ENCODE results near the gene LYZ. TPM values are rescaled to one million over a fixed set of nuclear protein-coding genes. Genes with fewer than 3 reads are reported as not detected.
A peak's percentile ranks its signal among the peaks of the same experiment; 100 is the strongest.

The LYZ gene
- total and polyA plus RNA-seq, 9 of the 15 experiments (the other 6 are each of a cell fraction or from before 2014, with no cell fraction given): 27.2 to 96.3 (median 42.1) TPM

DNA sequence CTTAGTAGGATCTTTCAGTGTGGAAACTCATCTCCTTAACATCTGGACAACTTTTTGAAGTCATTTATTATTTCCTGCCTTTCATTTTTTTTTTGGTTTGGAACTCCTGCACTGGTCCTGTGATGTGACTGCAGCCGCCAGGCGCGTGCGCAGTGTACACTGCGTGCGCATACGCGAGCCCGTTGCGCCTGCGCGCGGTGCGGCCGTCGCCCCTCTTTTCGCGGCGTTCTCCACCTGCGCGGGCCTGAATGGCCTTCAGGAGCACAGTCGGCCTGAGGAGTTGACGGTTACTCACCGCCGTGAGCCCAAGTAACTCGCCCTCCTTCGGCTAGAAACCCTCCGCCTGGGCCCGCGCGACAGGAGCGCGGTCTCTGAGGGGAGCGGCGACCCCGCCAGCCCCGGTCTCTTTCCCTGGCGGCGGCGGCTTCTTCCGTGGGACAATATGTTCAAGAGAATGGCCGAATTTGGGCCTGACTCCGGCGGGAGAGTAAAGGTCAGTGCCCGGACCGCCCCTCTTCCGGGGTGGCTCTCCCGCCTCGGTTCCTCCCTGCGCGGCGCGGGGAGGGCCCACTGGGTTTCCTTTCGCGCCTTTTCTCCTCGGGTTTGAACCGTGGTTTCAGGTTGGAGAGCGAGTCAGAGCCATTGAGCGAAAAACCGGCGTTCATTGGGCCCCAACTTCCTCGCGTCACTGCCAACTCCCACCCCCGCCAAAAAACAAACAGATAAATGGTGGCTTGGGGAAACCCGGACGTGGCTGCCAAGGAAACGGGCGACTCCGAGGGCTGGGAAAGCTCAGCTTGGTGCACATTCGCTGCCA is 11.6 kb downstream of the LYZ start, which contains the start of gene YEATS4 (continued):
- TF ChIP-seq, protein P1, sequence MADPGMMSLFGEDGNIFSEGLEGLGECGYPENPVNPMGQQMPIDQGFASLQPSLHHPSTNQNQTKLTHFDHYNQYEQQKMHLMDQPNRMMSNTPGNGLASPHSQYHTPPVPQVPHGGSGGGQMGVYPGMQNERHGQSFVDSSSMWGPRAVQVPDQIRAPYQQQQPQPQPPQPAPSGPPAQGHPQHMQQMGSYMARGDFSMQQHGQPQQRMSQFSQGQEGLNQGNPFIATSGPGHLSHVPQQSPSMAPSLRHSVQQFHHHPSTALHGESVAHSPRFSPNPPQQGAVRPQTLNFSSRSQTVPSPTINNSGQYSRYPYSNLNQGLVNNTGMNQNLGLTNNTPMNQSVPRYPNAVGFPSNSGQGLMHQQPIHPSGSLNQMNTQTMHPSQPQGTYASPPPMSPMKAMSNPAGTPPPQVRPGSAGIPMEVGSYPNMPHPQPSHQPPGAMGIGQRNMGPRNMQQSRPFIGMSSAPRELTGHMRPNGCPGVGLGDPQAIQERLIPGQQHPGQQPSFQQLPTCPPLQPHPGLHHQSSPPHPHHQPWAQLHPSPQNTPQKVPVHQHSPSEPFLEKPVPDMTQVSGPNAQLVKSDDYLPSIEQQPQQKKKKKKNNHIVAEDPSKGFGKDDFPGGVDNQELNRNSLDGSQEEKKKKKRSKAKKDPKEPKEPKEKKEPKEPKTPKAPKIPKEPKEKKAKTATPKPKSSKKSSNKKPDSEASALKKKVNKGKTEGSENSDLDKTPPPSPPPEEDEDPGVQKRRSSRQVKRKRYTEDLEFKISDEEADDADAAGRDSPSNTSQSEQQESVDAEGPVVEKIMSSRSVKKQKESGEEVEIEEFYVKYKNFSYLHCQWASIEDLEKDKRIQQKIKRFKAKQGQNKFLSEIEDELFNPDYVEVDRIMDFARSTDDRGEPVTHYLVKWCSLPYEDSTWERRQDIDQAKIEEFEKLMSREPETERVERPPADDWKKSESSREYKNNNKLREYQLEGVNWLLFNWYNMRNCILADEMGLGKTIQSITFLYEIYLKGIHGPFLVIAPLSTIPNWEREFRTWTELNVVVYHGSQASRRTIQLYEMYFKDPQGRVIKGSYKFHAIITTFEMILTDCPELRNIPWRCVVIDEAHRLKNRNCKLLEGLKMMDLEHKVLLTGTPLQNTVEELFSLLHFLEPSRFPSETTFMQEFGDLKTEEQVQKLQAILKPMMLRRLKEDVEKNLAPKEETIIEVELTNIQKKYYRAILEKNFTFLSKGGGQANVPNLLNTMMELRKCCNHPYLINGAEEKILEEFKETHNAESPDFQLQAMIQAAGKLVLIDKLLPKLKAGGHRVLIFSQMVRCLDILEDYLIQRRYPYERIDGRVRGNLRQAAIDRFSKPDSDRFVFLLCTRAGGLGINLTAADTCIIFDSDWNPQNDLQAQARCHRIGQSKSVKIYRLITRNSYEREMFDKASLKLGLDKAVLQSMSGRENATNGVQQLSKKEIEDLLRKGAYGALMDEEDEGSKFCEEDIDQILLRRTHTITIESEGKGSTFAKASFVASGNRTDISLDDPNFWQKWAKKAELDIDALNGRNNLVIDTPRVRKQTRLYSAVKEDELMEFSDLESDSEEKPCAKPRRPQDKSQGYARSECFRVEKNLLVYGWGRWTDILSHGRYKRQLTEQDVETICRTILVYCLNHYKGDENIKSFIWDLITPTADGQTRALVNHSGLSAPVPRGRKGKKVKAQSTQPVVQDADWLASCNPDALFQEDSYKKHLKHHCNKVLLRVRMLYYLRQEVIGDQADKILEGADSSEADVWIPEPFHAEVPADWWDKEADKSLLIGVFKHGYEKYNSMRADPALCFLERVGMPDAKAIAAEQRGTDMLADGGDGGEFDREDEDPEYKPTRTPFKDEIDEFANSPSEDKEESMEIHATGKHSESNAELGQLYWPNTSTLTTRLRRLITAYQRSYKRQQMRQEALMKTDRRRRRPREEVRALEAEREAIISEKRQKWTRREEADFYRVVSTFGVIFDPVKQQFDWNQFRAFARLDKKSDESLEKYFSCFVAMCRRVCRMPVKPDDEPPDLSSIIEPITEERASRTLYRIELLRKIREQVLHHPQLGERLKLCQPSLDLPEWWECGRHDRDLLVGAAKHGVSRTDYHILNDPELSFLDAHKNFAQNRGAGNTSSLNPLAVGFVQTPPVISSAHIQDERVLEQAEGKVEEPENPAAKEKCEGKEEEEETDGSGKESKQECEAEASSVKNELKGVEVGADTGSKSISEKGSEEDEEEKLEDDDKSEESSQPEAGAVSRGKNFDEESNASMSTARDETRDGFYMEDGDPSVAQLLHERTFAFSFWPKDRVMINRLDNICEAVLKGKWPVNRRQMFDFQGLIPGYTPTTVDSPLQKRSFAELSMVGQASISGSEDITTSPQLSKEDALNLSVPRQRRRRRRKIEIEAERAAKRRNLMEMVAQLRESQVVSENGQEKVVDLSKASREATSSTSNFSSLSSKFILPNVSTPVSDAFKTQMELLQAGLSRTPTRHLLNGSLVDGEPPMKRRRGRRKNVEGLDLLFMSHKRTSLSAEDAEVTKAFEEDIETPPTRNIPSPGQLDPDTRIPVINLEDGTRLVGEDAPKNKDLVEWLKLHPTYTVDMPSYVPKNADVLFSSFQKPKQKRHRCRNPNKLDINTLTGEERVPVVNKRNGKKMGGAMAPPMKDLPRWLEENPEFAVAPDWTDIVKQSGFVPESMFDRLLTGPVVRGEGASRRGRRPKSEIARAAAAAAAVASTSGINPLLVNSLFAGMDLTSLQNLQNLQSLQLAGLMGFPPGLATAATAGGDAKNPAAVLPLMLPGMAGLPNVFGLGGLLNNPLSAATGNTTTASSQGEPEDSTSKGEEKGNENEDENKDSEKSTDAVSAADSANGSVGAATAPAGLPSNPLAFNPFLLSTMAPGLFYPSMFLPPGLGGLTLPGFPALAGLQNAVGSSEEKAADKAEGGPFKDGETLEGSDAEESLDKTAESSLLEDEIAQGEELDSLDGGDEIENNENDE (IDR thresholded peaks at IDR 0.05; ENCODE audit: low read depth, low read length): no peak
- TF ChIP-seq YBX1 (IDR thresholded peaks at IDR 0.05) (no peak), EGR1 (conservative IDR thresholded peaks at IDR 0.05) (peak; percentile 45; the same call in 1 of the 2 replicates), ZNF589 (CRISPR knock-in tag; IDR thresholded peaks at IDR 0.05; ENCODE audit: low read depth) (no peak), XRCC5 (IDR thresholded peaks at IDR 0.05; ENCODE audit: low read depth, low read length) (no peak), ZNF79 (CRISPR knock-in tag; IDR thresholded peaks at IDR 0.05; ENCODE audit: low read depth) (no peak), MBD2 (IDR thresholded peaks at IDR 0.05; ENCODE audit: borderline replicate concordance, low read depth) (peak; percentile 55; the same call in 1 of the 2 replicates), SRSF1 (IDR thresholded peaks at IDR 0.05; ENCODE audit: low read depth, low read length) (no peak; the same call in 1 of the 2 replicates)
- TF ChIP-seq, protein P2, sequence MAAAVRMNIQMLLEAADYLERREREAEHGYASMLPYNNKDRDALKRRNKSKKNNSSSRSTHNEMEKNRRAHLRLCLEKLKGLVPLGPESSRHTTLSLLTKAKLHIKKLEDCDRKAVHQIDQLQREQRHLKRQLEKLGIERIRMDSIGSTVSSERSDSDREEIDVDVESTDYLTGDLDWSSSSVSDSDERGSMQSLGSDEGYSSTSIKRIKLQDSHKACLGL (CRISPR knock-in tag; IDR thresholded peaks at IDR 0.05; ENCODE audit: borderline replicate concordance, poor library complexity, severe bottlenecking): no peak
- TF ChIP-seq, protein P3, sequence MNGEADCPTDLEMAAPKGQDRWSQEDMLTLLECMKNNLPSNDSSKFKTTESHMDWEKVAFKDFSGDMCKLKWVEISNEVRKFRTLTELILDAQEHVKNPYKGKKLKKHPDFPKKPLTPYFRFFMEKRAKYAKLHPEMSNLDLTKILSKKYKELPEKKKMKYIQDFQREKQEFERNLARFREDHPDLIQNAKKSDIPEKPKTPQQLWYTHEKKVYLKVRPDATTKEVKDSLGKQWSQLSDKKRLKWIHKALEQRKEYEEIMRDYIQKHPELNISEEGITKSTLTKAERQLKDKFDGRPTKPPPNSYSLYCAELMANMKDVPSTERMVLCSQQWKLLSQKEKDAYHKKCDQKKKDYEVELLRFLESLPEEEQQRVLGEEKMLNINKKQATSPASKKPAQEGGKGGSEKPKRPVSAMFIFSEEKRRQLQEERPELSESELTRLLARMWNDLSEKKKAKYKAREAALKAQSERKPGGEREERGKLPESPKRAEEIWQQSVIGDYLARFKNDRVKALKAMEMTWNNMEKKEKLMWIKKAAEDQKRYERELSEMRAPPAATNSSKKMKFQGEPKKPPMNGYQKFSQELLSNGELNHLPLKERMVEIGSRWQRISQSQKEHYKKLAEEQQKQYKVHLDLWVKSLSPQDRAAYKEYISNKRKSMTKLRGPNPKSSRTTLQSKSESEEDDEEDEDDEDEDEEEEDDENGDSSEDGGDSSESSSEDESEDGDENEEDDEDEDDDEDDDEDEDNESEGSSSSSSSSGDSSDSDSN (IDR thresholded peaks at IDR 0.05; ENCODE audit: borderline replicate concordance in 1 of 2, low read depth in 2 of 2, low read length in 2 of 2): 0 out of 4 replicates have a peak, but pooled peaks of 1 of the 2 experiments have one; percentile 62
